Testis (tissue), 3 donors: ENCODE data around the gene RGS6. TPM values are rescaled to one million over a fixed set of nuclear protein-coding genes. Genes with fewer than 3 reads are reported as not detected.

Experiments
- DNase-seq: peaks from one replicate; pipeline ENCODE4 v3.0.0-alpha.2; 2019
- H3K27ac ChIP-seq, 2 donors: fragments of 200-600 bp; sonication (generic); one replicate each; pipeline ENCODE4 v1.5.1; 2019
- H3K27me3 ChIP-seq: fragments of 200-600 bp; sonication (generic); one replicate; pipeline ENCODE4 v1.5.1; 2019
- H3K36me3 ChIP-seq: fragments of 200-600 bp; sonication (generic); one replicate; pipeline ENCODE4 v1.5.1; 2017; ENCODE audit warnings: low read depth; ENCODE audit errors: missing control alignments
- H3K4me1 ChIP-seq: fragments of 200-600 bp; sonication (generic); one replicate; pipeline ENCODE4 v1.5.1; 2019
- H3K4me3 ChIP-seq, 2 donors: fragments of 200-600 bp; sonication (generic); one replicate each; pipeline ENCODE4 v1.5.1; 2017 to 2019
- H3K9me3 ChIP-seq: fragments of 200-600 bp; sonication (generic); one replicate; pipeline ENCODE4 v1.5.1; 2017
- CTCF ChIP-seq, 3 experiments: fragments of 450-650 bp in 2 of 3; fragments of 200-600 bp in 1 of 3; sonication (generic) in 1 of 3; IDR thresholded peaks; one replicate each; pipeline ENCODE4 v1.5.1; 2016 to 2019; ENCODE audit warnings: antibody characterized with exemption in 3 of 3, mild to moderate bottlenecking in 2 of 3, moderate library complexity in 1 of 3
- POLR2A ChIP-seq: fragments of 450-650 bp; IDR thresholded peaks from one replicate; pipeline ENCODE4 v1.6.1; 2017; ENCODE audit warnings: antibody characterized with exemption, mild to moderate bottlenecking, moderate library complexity
- WGBS, 2 donors: methylation state at CpG; one replicate each; pipeline ENCODE4 v1.1.5; 2018; 5-methylcytosine and 5-hydroxymethylcytosine counted together
- intact Hi-C: fragments of 100-400 bp; cut with DNase I; formaldehyde crosslinking; loops from one replicate; pipeline ENCODE4 v1.15.1; 2023; ENCODE audit warnings: low total_unique reads
- polyA plus RNA-seq: library from polyadenylated mRNA; stranded (reverse); fragments of 350-450 nt; fragmentation: Illumina TruSeq; extraction: RNeasy Lipid Tissue Mini Kit (QIAGEN cat#74804); gene quantifications from one replicate; pipeline ENCODE4 v1.2.3, GENCODE V29; 2014; ENCODE audit warnings: low read depth, low replicate concordance; ENCODE audit not compliant: insufficient read depth
- total RNA-seq, 2 donors: library from RNA; depleted of rRNA; stranded (reverse); fragments of >200 nt; gene quantifications; one replicate each; pipeline ENCODE4 v1.2.3, GENCODE V29; 2016

The RGS6 gene
- total and polyA plus RNA-seq, 3 donors from 2014 or later = 6.3 to 21.3 (median 16.0) TPM

GRCh38 chr14:72075649-72076334 lies 143.6 kb downstream of the RGS6 start:
- intact Hi-C loops = no loop called here
- no peak for DNase-seq
- Histone ChIP-seq H3K9me3 (no peaks in the 10 kb centered on the region), H3K27ac (no peak overlapping the region), H3K4me3 (no peak overlapping the region), H3K4me1 (no peaks in the 10 kb centered on the region), H3K36me3 (no peaks in the 10 kb centered on the region), H3K27me3 (no peaks in the 10 kb centered on the region)
- WGBS, 2 donors = 68 to 73% methylated on average over 9 of the region's 9 CpGs
- TF ChIP-seq POLR2A (no peak), CTCF (IDR thresholded peaks at IDR 0.05) (no peak)

DNA sequence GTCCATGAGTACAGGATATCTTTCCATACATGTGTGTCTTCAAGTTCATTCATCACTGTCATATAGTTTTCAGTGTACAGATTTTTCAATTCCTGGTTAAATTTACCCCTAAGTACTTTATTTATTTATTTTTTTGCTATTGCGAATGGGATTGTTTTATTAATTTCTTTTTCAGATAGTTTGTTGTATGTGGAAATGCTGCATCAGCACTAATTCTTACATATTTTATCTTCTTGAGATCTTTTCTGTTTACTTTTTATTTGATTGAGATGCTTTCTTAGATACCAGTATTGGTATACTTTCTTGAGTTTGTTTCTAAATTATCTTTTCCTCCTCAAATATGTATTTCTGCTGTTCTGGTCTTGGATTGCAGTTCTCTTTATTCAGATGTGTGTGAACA lies 148.9 kb downstream of the RGS6 start:
- intact Hi-C loops = no loop called here
- no peaks in the 10 kb centered on the region for H3K4me1 ChIP-seq
- H3K9me3 ChIP-seq = no peaks in the 10 kb centered on the region
- no peak for DNase-seq
- H3K4me3 ChIP-seq = no peak overlapping the region
- no peak overlapping the region for H3K27ac ChIP-seq
- no peak for TF ChIP-seq CTCF (IDR thresholded peaks at IDR 0.05)
- TF ChIP-seq POLR2A = no peak
- 93 to 96% methylated on average over 1 of the region's 1 CpG for WGBS, 2 donors
- no peaks in the 10 kb centered on the region for H3K27me3 ChIP-seq
- no peaks in the 10 kb centered on the region for H3K36me3 ChIP-seq

DNA sequence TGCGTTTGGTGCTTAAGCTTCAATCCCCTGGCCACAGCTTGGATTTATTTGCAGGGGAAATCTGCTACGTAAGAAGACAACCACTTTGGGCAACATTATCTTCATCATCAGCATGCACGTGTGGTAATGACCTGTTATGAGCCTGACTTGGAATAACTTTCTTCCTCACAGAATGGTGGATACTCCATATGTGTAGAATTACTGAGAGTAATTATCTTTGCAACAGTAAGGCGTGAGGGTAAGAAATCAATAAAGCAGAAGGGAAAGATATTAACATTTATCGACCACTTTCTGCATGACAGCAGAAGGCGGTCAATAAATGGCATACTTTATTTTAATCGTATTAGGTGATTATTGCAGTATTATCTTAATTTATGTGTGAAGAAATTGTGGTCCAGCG lies 152.7 kb downstream of the RGS6 start:
- no peaks in the 10 kb centered on the region for H3K9me3 ChIP-seq
- TF ChIP-seq CTCF (IDR thresholded peaks at IDR 0.05) (no peak), POLR2A (no peak)
- no peak overlapping the region for H3K4me3 ChIP-seq
- no peak overlapping the region for H3K27ac ChIP-seq
- intact Hi-C loops = no loop called here
- DNase-seq = no peak
- 95 to 98% methylated on average over 8 of the region's 8 CpGs for WGBS, 2 donors
- H3K36me3 ChIP-seq = no peaks in the 10 kb centered on the region
- no peaks in the 10 kb centered on the region for H3K27me3 ChIP-seq
- H3K4me1 ChIP-seq = no peaks in the 10 kb centered on the region

GRCh38 chr14:72089625-72090024 lies 157.4 kb downstream of the RGS6 start:
- no peak for TF ChIP-seq CTCF (IDR thresholded peaks at IDR 0.05)
- TF ChIP-seq POLR2A = no peak

More at GRCh38 chr14:72089625-72090024, 157.4 kb downstream of the RGS6 start:
- DNase-seq = no peak
- H3K9me3 ChIP-seq = no peaks in the 10 kb centered on the region
- no peak overlapping the region for H3K27ac ChIP-seq
- intact Hi-C loops = no loop called here
- H3K4me3 ChIP-seq = no peak overlapping the region
- no peaks in the 10 kb centered on the region for H3K36me3 ChIP-seq
- H3K27me3 ChIP-seq = no peaks in the 10 kb centered on the region
- 79 to 87% methylated on average over 4 of the region's 4 CpGs for WGBS, 2 donors
- H3K4me1 ChIP-seq = no peaks in the 10 kb centered on the region
